Endodermal cell (in vitro differentiated cells): ENCODE results near the gene SLC5A2. TPM values are rescaled to one million over a fixed set of nuclear protein-coding genes. Genes with fewer than 3 reads are reported as not detected.

Source experiments
- DNase-seq: peaks from one replicate; pipeline ENCODE4 v3.0.0-alpha.2; 2017
- H3K27ac ChIP-seq: 2 replicates; pipeline ENCODE4 v1.5.1; 2013; ENCODE audit warnings: mild to moderate bottlenecking, low read depth, low read length, moderate library complexity
- H3K27me3 ChIP-seq: 2 replicates; pipeline ENCODE4 v1.6.1; 2013; ENCODE audit warnings: mild to moderate bottlenecking, low read length, moderate library complexity; ENCODE audit not compliant: insufficient read depth, control insufficient read depth, poor library complexity, severe bottlenecking
- H3K36me3 ChIP-seq: 2 replicates; pipeline ENCODE4 v1.7.0; 2013; ENCODE audit warnings: mild to moderate bottlenecking, low read length, moderate library complexity; ENCODE audit not compliant: control insufficient read depth, insufficient read depth
- H3K4me1 ChIP-seq: one replicate; pipeline ENCODE4 v1.7.0; 2013; ENCODE audit warnings: low read length; ENCODE audit not compliant: control insufficient read depth, insufficient read depth
- H3K4me3 ChIP-seq: 2 replicates; pipeline ENCODE4 v1.5.1; 2013; ENCODE audit warnings: mild to moderate bottlenecking, low read length, moderate library complexity
- H3K9ac ChIP-seq: 2 replicates; pipeline ENCODE4 v1.6.1; 2013; ENCODE audit warnings: mild to moderate bottlenecking, low read length, moderate library complexity; ENCODE audit not compliant: poor library complexity, severe bottlenecking; ENCODE audit errors: extremely low read depth
- H3K9me3 ChIP-seq: 2 replicates; pipeline ENCODE4 v1.6.1; 2013; ENCODE audit warnings: mild to moderate bottlenecking, low read length, moderate library complexity; ENCODE audit not compliant: control insufficient read depth
- H3K27ac Mint-ChIP-seq: 2 replicates; pipeline ENCODE4 v1.8.0; 2020; ENCODE audit warnings: mixed read lengths
- H3K27me3 Mint-ChIP-seq: 2 replicates; pipeline ENCODE4 v1.8.0; 2021; ENCODE audit warnings: mild to moderate bottlenecking, mixed read lengths; ENCODE audit not compliant: insufficient read depth
- H3K36me3 Mint-ChIP-seq: 2 replicates; pipeline ENCODE4 v1.8.0; 2020; ENCODE audit warnings: low read depth, mixed read lengths
- H3K4me1 Mint-ChIP-seq: 2 replicates; pipeline ENCODE4 v1.8.0; 2020; ENCODE audit warnings: mixed read lengths
- H3K4me3 Mint-ChIP-seq: 2 replicates; pipeline ENCODE4 v1.8.0; 2020; ENCODE audit warnings: mild to moderate bottlenecking, moderate library complexity, mixed read lengths
- H3K9me3 Mint-ChIP-seq: 2 replicates; pipeline ENCODE4 v1.8.0; 2020; ENCODE audit warnings: mild to moderate bottlenecking, mixed read lengths
- CTCF ChIP-seq: fragments of 200-600 bp; sonication (generic); conservative IDR thresholded peaks from 2 replicates; pipeline ENCODE4 v1.5.0; 2021; ENCODE audit warnings: antibody characterized with exemption, mild to moderate bottlenecking
- WGBS, 2 experiments: methylation state at CpG; one replicate each; pipeline versions ENCODE4 v1.1.5 to v1.1.7; 2013; ENCODE audit warnings: missing lambda C conversion rate in 2 of 2, mixed read lengths in 1 of 2; ENCODE audit not compliant: insufficient coverage in 1 of 2, insufficient read length in 1 of 2; 5-methylcytosine and 5-hydroxymethylcytosine counted together
- total RNA-seq, 2 donors: library from RNA; stranded (reverse); fragmentation: NEBNext Ultra II Directional in 1 of 2; extraction: Animal tissue kit (Norgen Biotek cat#: 25700) in 1 of 2; gene quantifications; 2 replicates in 1 of 2; 3 replicates in 1 of 2; pipeline ENCODE4 v1.2.1, GENCODE V29; 2021

SLC5A2 gene
- total RNA-seq, 2 donors from 2014 or later: 0.22 to 0.24 TPM

GRCh38 chr16:31484491-31485171 is 1.7 kb downstream of the SLC5A2 start:
- Mint-ChIP-seq H3K27me3 (peaks cover 91% of the 10 kb centered on the region), H3K36me3 (peaks cover 3% of the 10 kb centered on the region), H3K4me1 (peaks cover 11% of the 10 kb centered on the region), H3K4me3 (no peak overlapping the region), H3K27ac (no peak overlapping the region), H3K9me3 (no peaks in the 10 kb centered on the region)
- H3K9me3 ChIP-seq: no peaks in the 10 kb centered on the region
- H3K27me3 ChIP-seq: peaks cover 55% of the 10 kb centered on the region
- H3K9ac ChIP-seq: no peak overlapping the region
- TF ChIP-seq CTCF: no peak
- H3K27ac ChIP-seq: no peak overlapping the region
- WGBS, 2 experiments: 45 to 53% methylated on average over 4 to 14 of the region's 14 CpGs
- no peaks in the 10 kb centered on the region for H3K36me3 ChIP-seq
- no peaks in the 10 kb centered on the region for H3K4me1 ChIP-seq
- DNase-seq: peak; percentile 79
- no peak overlapping the region for H3K4me3 ChIP-seq

GRCh38 chr16:31485571-31485970 is 2.6 kb downstream of the SLC5A2 start:
- H3K27me3 ChIP-seq: peaks cover 55% of the 10 kb centered on the region
- no peaks in the 10 kb centered on the region for H3K9me3 ChIP-seq
- no peak for TF ChIP-seq CTCF
- WGBS, 2 experiments: 89 to 92% methylated on average over 15 to 17 of the region's 17 CpGs
- Mint-ChIP-seq H3K27ac (no peak overlapping the region), H3K9me3 (no peaks in the 10 kb centered on the region), H3K4me1 (peaks cover 11% of the 10 kb centered on the region), H3K36me3 (peaks cover 7% of the 10 kb centered on the region), H3K4me3 (no peak overlapping the region), H3K27me3 (peaks cover 86% of the 10 kb centered on the region)
- DNase-seq: no peak
- no peak overlapping the region for H3K27ac ChIP-seq
- H3K4me1 ChIP-seq: no peaks in the 10 kb centered on the region
- H3K9ac ChIP-seq: no peak overlapping the region
- H3K36me3 ChIP-seq: no peaks in the 10 kb centered on the region
- no peak overlapping the region for H3K4me3 ChIP-seq

- TF ChIP-seq CTCF: no peak
- no peaks in the 10 kb centered on the region for H3K9me3 ChIP-seq
- no peaks in the 10 kb centered on the region for H3K36me3 ChIP-seq
- Mint-ChIP-seq H3K27ac (no peak overlapping the region), H3K36me3 (peaks cover 12% of the 10 kb centered on the region), H3K9me3 (no peaks in the 10 kb centered on the region), H3K4me1 (peaks cover 11% of the 10 kb centered on the region), H3K27me3 (peaks cover 81% of the 10 kb centered on the region), H3K4me3 (no peak overlapping the region)
- no peak overlapping the region for H3K9ac ChIP-seq
- no peak overlapping the region for H3K4me3 ChIP-seq
- WGBS, 2 experiments: 89 to 94% methylated on average over 4 to 5 of the region's 5 CpGs
- DNase-seq: no peak
- H3K27ac ChIP-seq: no peak overlapping the region
- no peaks in the 10 kb centered on the region for H3K4me1 ChIP-seq
- H3K27me3 ChIP-seq: peaks cover 55% of the 10 kb centered on the region
Observed at GRCh38 chr16:31486045-31486444, 3.1 kb downstream of the SLC5A2 start.
